Astrocyte (in vitro differentiated cells and primary cell): ENCODE results near the gene RNF186. TPM values are rescaled to one million over a fixed set of nuclear protein-coding genes. Genes with fewer than 3 reads are reported as not detected.
"Not testable (repeated sequence)": the region's sequence is repeated elsewhere in the genome, so short reads cannot be mapped to it uniquely, and the experiment has no call there.

ENCODE experiments used
- DNase-seq: peaks from one replicate; pipeline ENCODE4 v3.0.0-alpha.2; 2010; ENCODE audit warnings: low read depth
- FAIRE-seq: peaks from 2 replicates; lab custom pipeline; 2011; peaks lifted over from hg19 to GRCh38; lab: Jason Lieb, UNC
- H2AFZ ChIP-seq: 2 replicates; pipeline ENCODE4 v1.6.0; 2012; ENCODE audit warnings: low read depth, low read length, inconsistent platforms
- H3K27ac ChIP-seq: 2 replicates; pipeline ENCODE4 v1.5.1; 2011; ENCODE audit warnings: low read depth, low read length, inconsistent platforms
- H3K27me3 ChIP-seq: 2 replicates; pipeline ENCODE4 v1.6.0; 2011; ENCODE audit warnings: low read length, inconsistent platforms; ENCODE audit not compliant: insufficient read depth
- H3K36me3 ChIP-seq: 2 replicates; pipeline ENCODE4 v1.5.1; 2011; ENCODE audit warnings: low read length, inconsistent platforms; ENCODE audit not compliant: insufficient read depth
- H3K4me1 ChIP-seq: 2 replicates; pipeline ENCODE4 v1.5.1; 2011; ENCODE audit warnings: low read length, inconsistent platforms; ENCODE audit not compliant: insufficient read depth
- H3K4me2 ChIP-seq: 2 replicates; pipeline ENCODE4 v1.6.0; 2012; ENCODE audit warnings: low read length, inconsistent platforms
- H3K4me3 ChIP-seq: 2 replicates; pipeline ENCODE4 v1.5.1; 2011; ENCODE audit warnings: low read depth, mild to moderate bottlenecking, low read length, inconsistent platforms; ENCODE audit not compliant: insufficient read depth
- H3K79me2 ChIP-seq: 2 replicates; pipeline ENCODE4 v1.6.0; 2012; ENCODE audit warnings: mild to moderate bottlenecking, low read length, inconsistent platforms; ENCODE audit not compliant: insufficient read depth
- H3K9ac ChIP-seq: 2 replicates; pipeline ENCODE4 v1.6.0; 2012; ENCODE audit warnings: mild to moderate bottlenecking, low read length, inconsistent platforms
- H3K9me3 ChIP-seq: 2 replicates; pipeline ENCODE4 v1.5.1; 2012; ENCODE audit warnings: low read depth, mild to moderate bottlenecking, low read length, inconsistent platforms; ENCODE audit not compliant: insufficient read depth
- H4K20me1 ChIP-seq: 2 replicates; pipeline ENCODE4 v1.6.0; 2012; ENCODE audit warnings: low read length, inconsistent platforms; ENCODE audit not compliant: insufficient read depth
- H3K27ac Mint-ChIP-seq: one replicate; pipeline ENCODE4 v1.8.0; 2021; ENCODE audit warnings: mild to moderate bottlenecking, mixed read lengths; ENCODE audit not compliant: unreplicated experiment
- H3K27me3 Mint-ChIP-seq: one replicate; pipeline ENCODE4 v1.8.0; 2021; ENCODE audit warnings: low read depth, mixed read lengths; ENCODE audit not compliant: unreplicated experiment
- H3K36me3 Mint-ChIP-seq: one replicate; pipeline ENCODE4 v1.8.0; 2021; ENCODE audit warnings: low read depth, mixed read lengths; ENCODE audit not compliant: unreplicated experiment
- H3K4me1 Mint-ChIP-seq: one replicate; pipeline ENCODE4 v1.8.0; 2021; ENCODE audit warnings: low read depth, mixed read lengths; ENCODE audit not compliant: unreplicated experiment
- H3K4me3 Mint-ChIP-seq: one replicate; pipeline ENCODE4 v1.8.0; 2021; ENCODE audit warnings: mild to moderate bottlenecking, moderate library complexity, mixed read lengths; ENCODE audit not compliant: unreplicated experiment
- H3K9me3 Mint-ChIP-seq: one replicate; pipeline ENCODE4 v1.8.0; 2021; ENCODE audit warnings: mild to moderate bottlenecking, mixed read lengths; ENCODE audit not compliant: unreplicated experiment
- CTCF ChIP-seq: IDR thresholded peaks from 2 replicates; pipeline ENCODE4 v1.5.1; 2011; ENCODE audit warnings: low read depth, mild to moderate bottlenecking, inconsistent platforms, low read length, moderate library complexity; ENCODE audit not compliant: insufficient read depth
- EZH2 ChIP-seq: IDR thresholded peaks from 2 replicates; pipeline ENCODE4 v1.6.1; 2012; ENCODE audit warnings: mild to moderate bottlenecking, low read length, inconsistent platforms; ENCODE audit not compliant: insufficient read depth
- total RNA-seq: library from RNA; stranded (reverse); gene quantifications from 2 replicates; pipeline ENCODE4 v1.2.1, GENCODE V29; 2021

Gene RNF186
- total RNA-seq, 1 donor from 2014 or later: not detected

GRCh38 chr1:19819701-19820100 is 4.6 kb upstream of the RNF186 start:
- no peak overlapping the region for H3K27ac Mint-ChIP-seq
- no peaks in the 10 kb centered on the region for H3K79me2 ChIP-seq
- DNase-seq (no peak), FAIRE-seq (no peak)
- no peak overlapping the region for H3K4me2 ChIP-seq
- H3K27me3 ChIP-seq: no peaks in the 10 kb centered on the region
- no peaks in the 10 kb centered on the region for H3K9me3 Mint-ChIP-seq
- no peak overlapping the region for H3K9ac ChIP-seq
- H3K4me1 ChIP-seq: no peaks in the 10 kb centered on the region
- H2AFZ ChIP-seq: no peak overlapping the region
- no peak overlapping the region for H3K4me3 Mint-ChIP-seq
- H4K20me1 ChIP-seq: no peaks in the 10 kb centered on the region
- no peak for TF ChIP-seq CTCF
- no peak for TF ChIP-seq EZH2
- H3K27me3 Mint-ChIP-seq: peaks cover 27% of the 10 kb centered on the region
- H3K4me1 Mint-ChIP-seq: peaks cover 4% of the 10 kb centered on the region
- H3K4me3 ChIP-seq: no peak overlapping the region
- H3K36me3 Mint-ChIP-seq: no peaks in the 10 kb centered on the region
- H3K9me3 ChIP-seq: no peaks in the 10 kb centered on the region
- H3K36me3 ChIP-seq: no peaks in the 10 kb centered on the region
- no peak overlapping the region for H3K27ac ChIP-seq

GRCh38 chr1:19818324-19818723 is 3.2 kb upstream of the RNF186 start:
- Histone ChIP-seq H3K79me2 (no peaks in the 10 kb centered on the region), H3K27ac (no peak overlapping the region), H3K4me2 (no peak overlapping the region), H4K20me1 (no peaks in the 10 kb centered on the region), H3K27me3 (no peaks in the 10 kb centered on the region), H3K4me1 (no peaks in the 10 kb centered on the region), H3K4me3 (no peak overlapping the region), H3K9me3 (no peaks in the 10 kb centered on the region), H3K9ac (no peak overlapping the region), H2AFZ (no peak overlapping the region), H3K36me3 (no peaks in the 10 kb centered on the region)
- Mint-ChIP-seq H3K4me1 (no peaks in the 10 kb centered on the region), H3K4me3 (no peak overlapping the region), H3K36me3 (no peaks in the 10 kb centered on the region), H3K27me3 (peaks cover 37% of the 10 kb centered on the region), H3K9me3 (no peaks in the 10 kb centered on the region), H3K27ac (no peak overlapping the region)
- DNase-seq (no peak), FAIRE-seq (no peak)
- TF ChIP-seq CTCF (no peak), EZH2 (no peak)

GRCh38 chr1:19817160-19817559 is 2.1 kb upstream of the RNF186 start:
- Histone ChIP-seq H3K9me3 (no peaks in the 10 kb centered on the region), H3K4me2 (no peak overlapping the region), H3K4me1 (no peaks in the 10 kb centered on the region), H3K9ac (no peak overlapping the region), H4K20me1 (no peaks in the 10 kb centered on the region), H3K79me2 (no peaks in the 10 kb centered on the region), H3K27me3 (no peaks in the 10 kb centered on the region), H3K27ac (no peak overlapping the region), H3K4me3 (no peak overlapping the region), H3K36me3 (no peaks in the 10 kb centered on the region), H2AFZ (no peak overlapping the region)
- Mint-ChIP-seq H3K4me1 (no peaks in the 10 kb centered on the region), H3K9me3 (no peaks in the 10 kb centered on the region), H3K27ac (no peak overlapping the region), H3K27me3 (peaks cover 33% of the 10 kb centered on the region), H3K36me3 (no peaks in the 10 kb centered on the region), H3K4me3 (no peak overlapping the region)
- TF ChIP-seq EZH2: no peak
- no peak for TF ChIP-seq CTCF
- DNase-seq: no peak
- FAIRE-seq: no peak

- H3K4me1 ChIP-seq, H3K36me3 Mint-ChIP-seq: not testable (repeated sequence)
These were observed 1.6 kb upstream of the RNF186 start for GRCh38 chr1:19816737-19817086.

More at GRCh38 chr1:19816737-19817086, 1.6 kb upstream of the RNF186 start:
- not testable (repeated sequence) for H3K79me2 ChIP-seq, H3K4me1 Mint-ChIP-seq, H3K9me3 Mint-ChIP-seq, FAIRE-seq, H2AFZ ChIP-seq, H3K9ac ChIP-seq, H3K9me3 ChIP-seq, H3K36me3 ChIP-seq, H4K20me1 ChIP-seq, DNase-seq, H3K4me3 ChIP-seq, H3K27ac Mint-ChIP-seq, H3K27me3 ChIP-seq, H3K4me2 ChIP-seq, H3K27ac ChIP-seq
- Mint-ChIP-seq H3K27me3 (peaks cover 28% of the 10 kb centered on the region), H3K4me3 (peak overlapping the region; percentile 30)
